CD4-positive, alpha-beta T cell (primary cell): ENCODE measurements around the gene TAF1B. TPM values are rescaled to one million over a fixed set of nuclear protein-coding genes. Genes with fewer than 3 reads are reported as not detected.

Source experiments
- ATAC-seq: fragments of 200-7000 bp; cut with Tn5 transposase; one replicate; pipeline ENCODE4 v1.10.0; 2022; ENCODE audit warnings: mild to moderate bottlenecking; ENCODE audit not compliant: poor library complexity
- CTCF ChIA-PET: fragments of 350-600 bp; sonication (Branson Sonifier 250); formaldehyde crosslinking; loops from one replicate; lab custom pipeline; 2021; ENCODE audit warnings: antibody characterized with exemption, inconsistent platforms; lab: Charles Lee
- POLR2A ChIA-PET: fragments of 350-600 bp; sonication (Branson Sonifier 250); formaldehyde crosslinking; loops from one replicate; lab custom pipeline; 2021; ENCODE audit warnings: antibody characterized with exemption, inconsistent platforms; lab: Charles Lee
- DNase-seq, 14 experiments: peaks; one replicate each; pipeline ENCODE4 v3.0.0-alpha.2; 2013 to 2020; ENCODE audit warnings: mixed read lengths in 2 of 14
- H3K27ac ChIP-seq, 2 donors: one replicate each; pipeline versions ENCODE4 v1.5.1 to v1.7.0; 2013; ENCODE audit warnings: low read length in 2 of 2, low read depth in 1 of 2, mild to moderate bottlenecking in 1 of 2
- H3K27me3 ChIP-seq, 2 experiments: 1 replicate in 1 of 2; 2 replicates in 1 of 2; pipeline versions ENCODE4 v1.6.1 to v1.7.0; 2013; ENCODE audit warnings: low read length in 2 of 2, control low read depth in 1 of 2, mild to moderate bottlenecking in 1 of 2, moderate library complexity in 1 of 2; ENCODE audit not compliant: insufficient read depth in 2 of 2, control insufficient read depth in 1 of 2
- H3K36me3 ChIP-seq: one replicate; pipeline ENCODE4 v1.6.1; 2013; ENCODE audit warnings: low read length, control low read depth; ENCODE audit not compliant: insufficient read depth
- H3K4me1 ChIP-seq: one replicate; pipeline ENCODE4 v1.6.1; 2013; ENCODE audit warnings: low read length, control low read depth; ENCODE audit not compliant: insufficient read depth
- H3K4me3 ChIP-seq: one replicate; pipeline ENCODE4 v1.5.1; 2013; ENCODE audit warnings: mild to moderate bottlenecking, low read length, moderate library complexity
- H3K9me3 ChIP-seq, 2 experiments: 1 replicate in 1 of 2; 2 replicates in 1 of 2; pipeline versions ENCODE4 v1.6.1 to v1.7.0; 2013; ENCODE audit warnings: low read length in 2 of 2, mild to moderate bottlenecking in 2 of 2, control low read depth in 1 of 2, moderate library complexity in 1 of 2; ENCODE audit not compliant: control insufficient read depth in 1 of 2, insufficient read depth in 1 of 2
- H3K27ac Mint-ChIP-seq: one replicate; pipeline ENCODE4 v1.8.0; 2020; ENCODE audit warnings: mixed read lengths
- H3K27me3 Mint-ChIP-seq: one replicate; pipeline ENCODE4 v1.8.0; 2021; ENCODE audit warnings: mixed read lengths
- H3K36me3 Mint-ChIP-seq: one replicate; pipeline ENCODE4 v1.8.0; 2021; ENCODE audit warnings: low read depth, mixed read lengths
- H3K4me1 Mint-ChIP-seq: one replicate; pipeline ENCODE4 v1.8.0; 2021; ENCODE audit warnings: low read depth, mixed read lengths
- H3K4me3 Mint-ChIP-seq: one replicate; pipeline ENCODE4 v1.8.0; 2020; ENCODE audit warnings: mild to moderate bottlenecking, mixed read lengths
- H3K9me3 Mint-ChIP-seq: one replicate; pipeline ENCODE4 v1.8.0; 2020; ENCODE audit warnings: mixed read lengths
- CTCF ChIP-seq: fragments of 200-600 bp; IDR thresholded peaks from one replicate; pipeline ENCODE4 v1.8.0; 2022; ENCODE audit warnings: antibody characterized with exemption, mild to moderate bottlenecking
- intact Hi-C, 2 experiments: fragments of 100-400 bp; cut with DNase I in 1 of 2; cut with micrococcal nuclease in 1 of 2; formaldehyde crosslinking; loops; one replicate each; pipeline versions ENCODE4 v1.15.1 to v1.9.0; 2023 to 2025; cut with DNase I, micrococcal nuclease
- total RNA-seq, 174 experiments: library from RNA in 2 of 174; stranded (reverse) in 2 of 174; gene quantifications; one replicate each; pipeline ENCODE4 v1.2.3 and lab custom pipeline; 2021 to 2026

Gene TAF1B
- total RNA-seq, 2 experiments from 2014 or later, result 9.9 to 10.8 TPM

DNA sequence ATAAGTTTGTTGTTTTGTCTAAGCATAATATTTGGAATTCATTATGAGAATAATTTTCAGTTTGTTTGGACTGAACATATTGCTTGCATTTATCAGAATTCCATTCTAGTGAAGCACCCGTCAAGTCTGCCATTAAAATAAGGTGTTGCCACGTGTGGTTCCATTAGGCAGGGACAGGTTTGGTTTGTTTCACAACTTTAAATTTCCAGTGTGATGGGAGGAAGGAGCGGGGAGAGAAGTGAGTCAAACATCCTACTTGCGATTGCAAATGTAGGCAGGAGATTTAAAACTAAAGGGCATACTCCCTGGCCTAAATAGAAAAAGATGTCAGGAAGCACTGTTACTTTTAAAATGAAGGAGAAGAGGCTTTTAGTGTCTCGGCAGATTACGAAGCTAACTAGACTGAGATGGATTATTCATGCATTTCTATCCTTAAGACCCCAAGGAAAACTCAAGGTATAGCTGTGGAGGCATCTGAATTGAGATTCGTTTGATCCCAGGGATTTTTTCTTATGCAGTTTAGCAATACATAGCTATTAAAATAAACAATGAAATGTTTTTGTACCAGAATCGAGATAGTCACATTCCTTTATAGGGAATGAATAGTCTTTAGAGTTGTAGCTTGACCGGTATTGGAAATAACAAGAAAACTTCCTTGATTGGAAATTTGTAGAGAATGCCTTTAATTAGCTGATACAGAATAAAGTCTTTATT is 128.0 kb downstream of the TAF1B start:
- H3K4me1 ChIP-seq, result no peaks in the 10 kb centered on the region
- ATAC-seq (no peak), DNase-seq (no peak)
- ChIA-PET POLR2A (interaction anchor here (0.7 kb wide), 1 partner anchor 71 kb away, joined by 4 read pairs; no protein-coding TSS in a partner anchor), CTCF (interaction anchor here (2.2 kb wide), 1 partner anchor 13 kb away, joined by 10 read pairs; no protein-coding TSS in a partner anchor)
- H3K36me3 Mint-ChIP-seq, result no peaks in the 10 kb centered on the region
- H3K36me3 ChIP-seq, result no peaks in the 10 kb centered on the region
- H3K27ac ChIP-seq, result no peak overlapping the region
- no peaks in the 10 kb centered on the region for H3K9me3 ChIP-seq
- no peaks in the 10 kb centered on the region for H3K4me1 Mint-ChIP-seq
- no peak for TF ChIP-seq CTCF
- H3K27me3 Mint-ChIP-seq, result no peaks in the 10 kb centered on the region
- no peaks in the 10 kb centered on the region for H3K9me3 Mint-ChIP-seq
- intact Hi-C loops, result no loop called here
- no peak overlapping the region for H3K27ac Mint-ChIP-seq
- H3K4me3 ChIP-seq, result no peak overlapping the region
- H3K4me3 Mint-ChIP-seq, result no peak overlapping the region
- H3K27me3 ChIP-seq, result no peaks in the 10 kb centered on the region

DNA sequence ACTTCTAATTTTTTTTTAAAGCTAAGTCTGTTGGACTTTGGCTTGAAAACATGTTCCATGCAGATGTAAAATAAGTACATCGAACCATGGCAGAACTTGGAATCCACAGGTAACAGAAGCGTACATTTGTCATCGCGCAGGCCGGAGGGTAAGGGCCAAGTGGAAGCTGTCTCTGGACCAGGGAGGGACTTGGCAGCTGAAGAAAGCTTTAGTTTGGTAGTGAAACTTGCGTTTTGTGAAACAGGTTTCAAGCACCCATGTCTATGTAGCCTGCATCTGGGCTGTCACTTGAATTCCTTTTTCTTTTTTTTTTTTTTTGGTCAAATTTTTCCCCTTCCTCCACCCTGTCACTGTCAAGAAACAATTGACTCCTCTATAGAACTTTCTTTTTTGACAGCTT is 128.6 kb downstream of the TAF1B start:
- no peak for TF ChIP-seq CTCF
- ChIA-PET CTCF (interaction anchor here (2.2 kb wide), 1 partner anchor 12 kb away, joined by 10 read pairs; no protein-coding TSS in a partner anchor), POLR2A (interaction anchor here (0.7 kb wide), 1 partner anchor 70 kb away, joined by 4 read pairs; no protein-coding TSS in a partner anchor)
- no peak overlapping the region for H3K27ac Mint-ChIP-seq
- H3K4me3 Mint-ChIP-seq, result no peak overlapping the region
- Histone ChIP-seq H3K36me3 (no peaks in the 10 kb centered on the region), H3K27ac (no peak overlapping the region), H3K4me1 (no peaks in the 10 kb centered on the region), H3K9me3 (no peaks in the 10 kb centered on the region), H3K27me3 (no peaks in the 10 kb centered on the region), H3K4me3 (no peak overlapping the region)
- H3K9me3 Mint-ChIP-seq, result no peaks in the 10 kb centered on the region
- no peak for ATAC-seq
- H3K27me3 Mint-ChIP-seq, result no peaks in the 10 kb centered on the region
- no peaks in the 10 kb centered on the region for H3K36me3 Mint-ChIP-seq
- DNase-seq, result no peak
- no peaks in the 10 kb centered on the region for H3K4me1 Mint-ChIP-seq
- intact Hi-C loops, result no loop called here

- intact Hi-C loops, result no loop called here
- CTCF ChIA-PET, result no interaction called here
- Histone ChIP-seq H3K4me3 (no peak overlapping the region), H3K4me1 (no peaks in the 10 kb centered on the region), H3K9me3 (no peaks in the 10 kb centered on the region), H3K27ac (no peak overlapping the region), H3K36me3 (no peaks in the 10 kb centered on the region), H3K27me3 (no peaks in the 10 kb centered on the region)
- Mint-ChIP-seq H3K27ac (no peak overlapping the region), H3K36me3 (no peaks in the 10 kb centered on the region), H3K9me3 (no peaks in the 10 kb centered on the region), H3K4me1 (no peaks in the 10 kb centered on the region), H3K27me3 (peaks cover 1% of the 10 kb centered on the region), H3K4me3 (no peak overlapping the region)
- no peak for DNase-seq
- ATAC-seq, result no peak
- TF ChIP-seq CTCF, result no peak
- POLR2A ChIA-PET, result no interaction called here
These were observed 129.6 kb downstream of the TAF1B start for GRCh38 chr2:9972621-9973479.
